PC-3 (cell line): Measurements from ENCODE around the gene CCDC59.

ENCODE experiments used
- EZH2 ChIP-seq: fragments of 300-600 bp; sonication (generic); IDR thresholded peaks from one replicate; pipeline ENCODE4 v1.6.1; 2017; ENCODE audit warnings: antibody characterized with exemption, mild to moderate bottlenecking, low read length; ENCODE audit not compliant: unreplicated experiment
- TF ChIP-seq, protein P1 (sequence below): fragments of 300-600 bp; sonication (generic); conservative IDR thresholded peaks from 2 replicates; pipeline ENCODE4 v1.5.1; 2017; ENCODE audit warnings: antibody characterized with exemption, low read depth, mild to moderate bottlenecking, low read length

DNA sequence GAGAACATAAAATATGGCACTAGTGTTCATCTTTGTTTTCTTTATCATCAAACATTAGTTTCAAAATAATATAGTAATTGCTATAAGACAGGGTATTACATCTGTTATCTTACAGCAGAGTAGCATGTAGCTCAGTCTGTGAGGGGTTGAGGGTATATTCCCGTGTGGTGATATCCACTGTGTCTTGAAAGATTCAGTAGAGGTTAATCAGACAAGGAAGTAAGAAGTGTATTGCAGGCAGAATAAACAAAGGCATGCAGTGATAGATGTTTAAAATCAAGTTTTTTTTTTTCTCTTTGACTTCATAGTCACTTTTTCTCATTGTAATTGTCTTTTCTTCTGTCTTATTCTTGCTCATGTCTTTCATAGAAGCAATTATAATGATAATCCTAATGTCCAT, 48.5 kb upstream of the CCDC59 start:
- TF ChIP-seq, protein P1, sequence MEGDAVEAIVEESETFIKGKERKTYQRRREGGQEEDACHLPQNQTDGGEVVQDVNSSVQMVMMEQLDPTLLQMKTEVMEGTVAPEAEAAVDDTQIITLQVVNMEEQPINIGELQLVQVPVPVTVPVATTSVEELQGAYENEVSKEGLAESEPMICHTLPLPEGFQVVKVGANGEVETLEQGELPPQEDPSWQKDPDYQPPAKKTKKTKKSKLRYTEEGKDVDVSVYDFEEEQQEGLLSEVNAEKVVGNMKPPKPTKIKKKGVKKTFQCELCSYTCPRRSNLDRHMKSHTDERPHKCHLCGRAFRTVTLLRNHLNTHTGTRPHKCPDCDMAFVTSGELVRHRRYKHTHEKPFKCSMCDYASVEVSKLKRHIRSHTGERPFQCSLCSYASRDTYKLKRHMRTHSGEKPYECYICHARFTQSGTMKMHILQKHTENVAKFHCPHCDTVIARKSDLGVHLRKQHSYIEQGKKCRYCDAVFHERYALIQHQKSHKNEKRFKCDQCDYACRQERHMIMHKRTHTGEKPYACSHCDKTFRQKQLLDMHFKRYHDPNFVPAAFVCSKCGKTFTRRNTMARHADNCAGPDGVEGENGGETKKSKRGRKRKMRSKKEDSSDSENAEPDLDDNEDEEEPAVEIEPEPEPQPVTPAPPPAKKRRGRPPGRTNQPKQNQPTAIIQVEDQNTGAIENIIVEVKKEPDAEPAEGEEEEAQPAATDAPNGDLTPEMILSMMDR: no peak
- TF ChIP-seq EZH2: no peak
